GM12878 (cell line): Measurements from ENCODE around the gene CCDC18.

ENCODE experiments used
- ASH2L ChIP-seq: fragments of 300-600, 200-600 bp; sonication (generic); IDR thresholded peaks from 2 replicates; pipeline ENCODE4 v1.6.1; 2017; ENCODE audit warnings: low read depth, mild to moderate bottlenecking, borderline replicate concordance
- ATF7 ChIP-seq: fragments of 450-650 bp; IDR thresholded peaks from 2 replicates; pipeline ENCODE4 v1.6.1; 2016; ENCODE audit warnings: low read depth, mild to moderate bottlenecking
- CBX5 ChIP-seq: sonication (generic); IDR thresholded peaks from 2 replicates; pipeline ENCODE4 v1.6.1; 2016; ENCODE audit warnings: low read depth, moderate library complexity, mild to moderate bottlenecking, inconsistent platforms
- CEBPB ChIP-seq, 2 experiments: fragments of 150-350 bp in 1 of 2; IDR thresholded peaks; 2 replicates each; pipeline ENCODE4 v1.6.1; 2012 to 2014; ENCODE audit warnings: low read depth in 2 of 2, low read length in 2 of 2, borderline replicate concordance in 1 of 2, inconsistent platforms in 1 of 2
- CTCF ChIP-seq, 3 experiments: IDR thresholded peaks in 2 of 3; conservative IDR thresholded peaks in 1 of 3; 2 replicates each; pipeline ENCODE4 v1.5.1; 2011; ENCODE audit warnings: low read depth in 3 of 3, low read length in 3 of 3, mild to moderate bottlenecking in 3 of 3, control low read depth in 2 of 3, moderate library complexity in 2 of 3, inconsistent platforms in 1 of 3, mixed read lengths in 1 of 3; ENCODE audit not compliant: control insufficient read depth in 2 of 3, insufficient read depth in 1 of 3; ENCODE audit errors: extremely low read depth in 1 of 3
- ESRRA ChIP-seq: IDR thresholded peaks from 2 replicates; pipeline ENCODE4 v1.6.1; 2012; ENCODE audit warnings: mild to moderate bottlenecking, low read length, improper control_type of control experiment
- HDAC2 ChIP-seq: fragments of 200-600 bp; sonication (generic); IDR thresholded peaks from 2 replicates; pipeline ENCODE4 v1.6.1; 2017
- POLR2A ChIP-seq: IDR thresholded peaks from 2 replicates; pipeline ENCODE4 v1.6.1; 2011; ENCODE audit warnings: low read depth, mild to moderate bottlenecking, low read length
- POLR2AphosphoS2 ChIP-seq: IDR thresholded peaks from 2 replicates; pipeline ENCODE4 v1.6.1; 2011; ENCODE audit warnings: low read depth, mild to moderate bottlenecking, low read length, improper control_type of control experiment, moderate library complexity
- SUZ12 ChIP-seq: fragments of 200-600 bp; sonication (generic); IDR thresholded peaks from one replicate; pipeline ENCODE4 v1.6.1; 2018; ENCODE audit warnings: antibody characterized with exemption, mild to moderate bottlenecking; ENCODE audit not compliant: unreplicated experiment
- TF ChIP-seq, protein P1 (sequence below): fragments of 450-650 bp; IDR thresholded peaks from 2 replicates; pipeline ENCODE4 v1.6.1; 2017; ENCODE audit warnings: mild to moderate bottlenecking
- TF ChIP-seq, protein P2 (sequence below): IDR thresholded peaks from 2 replicates; pipeline ENCODE4 v1.6.1; 2011; ENCODE audit warnings: low read depth, low read length, improper control_type of control experiment, borderline replicate concordance
- TF ChIP-seq, protein P3 (sequence below): fragments of 450-650 bp; IDR thresholded peaks from 2 replicates; pipeline ENCODE4 v1.6.1; 2017; ENCODE audit warnings: antibody characterized with exemption, mild to moderate bottlenecking, moderate library complexity

DNA sequence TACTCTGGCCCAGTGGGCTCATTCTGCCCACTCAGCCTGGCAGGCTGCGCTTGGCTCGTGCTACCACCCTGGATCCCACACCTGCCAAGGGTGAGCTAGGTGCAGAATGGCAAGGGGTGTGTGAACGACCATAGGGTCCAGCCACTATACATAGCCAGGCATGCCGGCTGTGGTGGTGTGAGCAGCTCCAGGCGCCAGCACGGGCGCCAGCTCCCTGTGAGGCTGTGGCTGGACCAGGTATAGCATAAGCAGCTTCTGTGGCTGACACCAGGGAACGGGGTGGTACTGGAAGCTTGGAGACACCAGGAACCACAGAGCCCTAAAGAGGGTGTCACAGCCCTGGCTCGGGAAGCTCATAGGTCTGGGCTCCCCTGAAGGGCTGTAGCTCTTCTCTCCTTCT, 18.6 kb downstream of the CCDC18 start:
- TF ChIP-seq ATF7 = no peak
- no peak for TF ChIP-seq CTCF (IDR thresholded peaks at IDR 0.05 in 2 of 3, conservative IDR thresholded peaks at IDR 0.05 in 1 of 3; ENCODE audit: control insufficient read depth in 2 of 3, extremely low read depth in 1 of 3, insufficient read depth in 1 of 3, low read depth in 3 of 3, low read length in 3 of 3)
- TF ChIP-seq, protein P1, sequence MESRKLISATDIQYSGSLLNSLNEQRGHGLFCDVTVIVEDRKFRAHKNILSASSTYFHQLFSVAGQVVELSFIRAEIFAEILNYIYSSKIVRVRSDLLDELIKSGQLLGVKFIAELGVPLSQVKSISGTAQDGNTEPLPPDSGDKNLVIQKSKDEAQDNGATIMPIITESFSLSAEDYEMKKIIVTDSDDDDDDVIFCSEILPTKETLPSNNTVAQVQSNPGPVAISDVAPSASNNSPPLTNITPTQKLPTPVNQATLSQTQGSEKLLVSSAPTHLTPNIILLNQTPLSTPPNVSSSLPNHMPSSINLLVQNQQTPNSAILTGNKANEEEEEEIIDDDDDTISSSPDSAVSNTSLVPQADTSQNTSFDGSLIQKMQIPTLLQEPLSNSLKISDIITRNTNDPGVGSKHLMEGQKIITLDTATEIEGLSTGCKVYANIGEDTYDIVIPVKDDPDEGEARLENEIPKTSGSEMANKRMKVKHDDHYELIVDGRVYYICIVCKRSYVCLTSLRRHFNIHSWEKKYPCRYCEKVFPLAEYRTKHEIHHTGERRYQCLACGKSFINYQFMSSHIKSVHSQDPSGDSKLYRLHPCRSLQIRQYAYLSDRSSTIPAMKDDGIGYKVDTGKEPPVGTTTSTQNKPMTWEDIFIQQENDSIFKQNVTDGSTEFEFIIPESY = no peak
- TF ChIP-seq ASH2L = no peak
- TF ChIP-seq POLR2A = no peak
- no peak for TF ChIP-seq CBX5
- no peak for TF ChIP-seq SUZ12
- TF ChIP-seq POLR2AphosphoS2 = no peak
- no peak for TF ChIP-seq HDAC2
- TF ChIP-seq, protein P2, sequence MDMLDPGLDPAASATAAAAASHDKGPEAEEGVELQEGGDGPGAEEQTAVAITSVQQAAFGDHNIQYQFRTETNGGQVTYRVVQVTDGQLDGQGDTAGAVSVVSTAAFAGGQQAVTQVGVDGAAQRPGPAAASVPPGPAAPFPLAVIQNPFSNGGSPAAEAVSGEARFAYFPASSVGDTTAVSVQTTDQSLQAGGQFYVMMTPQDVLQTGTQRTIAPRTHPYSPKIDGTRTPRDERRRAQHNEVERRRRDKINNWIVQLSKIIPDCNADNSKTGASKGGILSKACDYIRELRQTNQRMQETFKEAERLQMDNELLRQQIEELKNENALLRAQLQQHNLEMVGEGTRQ = no peak
- TF ChIP-seq, protein P3, sequence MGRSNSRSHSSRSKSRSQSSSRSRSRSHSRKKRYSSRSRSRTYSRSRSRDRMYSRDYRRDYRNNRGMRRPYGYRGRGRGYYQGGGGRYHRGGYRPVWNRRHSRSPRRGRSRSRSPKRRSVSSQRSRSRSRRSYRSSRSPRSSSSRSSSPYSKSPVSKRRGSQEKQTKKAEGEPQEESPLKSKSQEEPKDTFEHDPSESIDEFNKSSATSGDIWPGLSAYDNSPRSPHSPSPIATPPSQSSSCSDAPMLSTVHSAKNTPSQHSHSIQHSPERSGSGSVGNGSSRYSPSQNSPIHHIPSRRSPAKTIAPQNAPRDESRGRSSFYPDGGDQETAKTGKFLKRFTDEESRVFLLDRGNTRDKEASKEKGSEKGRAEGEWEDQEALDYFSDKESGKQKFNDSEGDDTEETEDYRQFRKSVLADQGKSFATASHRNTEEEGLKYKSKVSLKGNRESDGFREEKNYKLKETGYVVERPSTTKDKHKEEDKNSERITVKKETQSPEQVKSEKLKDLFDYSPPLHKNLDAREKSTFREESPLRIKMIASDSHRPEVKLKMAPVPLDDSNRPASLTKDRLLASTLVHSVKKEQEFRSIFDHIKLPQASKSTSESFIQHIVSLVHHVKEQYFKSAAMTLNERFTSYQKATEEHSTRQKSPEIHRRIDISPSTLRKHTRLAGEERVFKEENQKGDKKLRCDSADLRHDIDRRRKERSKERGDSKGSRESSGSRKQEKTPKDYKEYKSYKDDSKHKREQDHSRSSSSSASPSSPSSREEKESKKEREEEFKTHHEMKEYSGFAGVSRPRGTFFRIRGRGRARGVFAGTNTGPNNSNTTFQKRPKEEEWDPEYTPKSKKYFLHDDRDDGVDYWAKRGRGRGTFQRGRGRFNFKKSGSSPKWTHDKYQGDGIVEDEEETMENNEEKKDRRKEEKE = no peak
- TF ChIP-seq ESRRA = no peak
- TF ChIP-seq CEBPB (IDR thresholded peaks at IDR 0.05; ENCODE audit: borderline replicate concordance in 1 of 2, low read depth in 2 of 2, low read length in 2 of 2) = no peak
